Hepatocyte (in vitro differentiated cells): ENCODE results near the gene CRACDL.

Experiments
- EZH2 ChIP-seq: fragments of 200-600 bp; sonication (generic); IDR thresholded peaks from 2 replicates; pipeline ENCODE4 v1.6.1; 2016; ENCODE audit warnings: antibody characterized with exemption, mild to moderate bottlenecking, borderline replicate concordance
- TF ChIP-seq, protein P1 (sequence below): fragments of 200-600 bp; sonication (generic); IDR thresholded peaks from 2 replicates; pipeline ENCODE4 v1.5.1; 2016; ENCODE audit warnings: antibody characterized with exemption, mild to moderate bottlenecking; ENCODE audit not compliant: poor library complexity

DNA sequence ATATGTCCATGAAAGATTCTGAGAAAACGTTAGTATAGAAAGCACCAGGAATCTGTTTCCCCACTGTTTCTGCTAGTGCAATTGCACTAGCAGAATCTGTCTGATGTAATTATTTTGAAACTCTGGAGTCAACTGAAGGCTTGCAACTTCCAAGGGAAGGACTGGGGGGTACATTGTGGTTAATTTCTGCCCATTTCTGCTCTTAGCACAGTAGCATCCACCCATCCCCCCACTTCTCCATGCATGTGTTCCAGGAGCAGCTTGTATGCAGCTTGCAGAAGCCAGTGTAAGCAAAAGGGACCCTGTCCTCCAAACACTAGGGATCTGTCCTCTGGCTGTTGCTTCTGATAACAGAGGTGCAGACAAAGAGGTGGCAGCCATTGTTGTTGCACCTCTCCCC, 74.4 kb downstream of the CRACDL start:
- TF ChIP-seq, protein P1, sequence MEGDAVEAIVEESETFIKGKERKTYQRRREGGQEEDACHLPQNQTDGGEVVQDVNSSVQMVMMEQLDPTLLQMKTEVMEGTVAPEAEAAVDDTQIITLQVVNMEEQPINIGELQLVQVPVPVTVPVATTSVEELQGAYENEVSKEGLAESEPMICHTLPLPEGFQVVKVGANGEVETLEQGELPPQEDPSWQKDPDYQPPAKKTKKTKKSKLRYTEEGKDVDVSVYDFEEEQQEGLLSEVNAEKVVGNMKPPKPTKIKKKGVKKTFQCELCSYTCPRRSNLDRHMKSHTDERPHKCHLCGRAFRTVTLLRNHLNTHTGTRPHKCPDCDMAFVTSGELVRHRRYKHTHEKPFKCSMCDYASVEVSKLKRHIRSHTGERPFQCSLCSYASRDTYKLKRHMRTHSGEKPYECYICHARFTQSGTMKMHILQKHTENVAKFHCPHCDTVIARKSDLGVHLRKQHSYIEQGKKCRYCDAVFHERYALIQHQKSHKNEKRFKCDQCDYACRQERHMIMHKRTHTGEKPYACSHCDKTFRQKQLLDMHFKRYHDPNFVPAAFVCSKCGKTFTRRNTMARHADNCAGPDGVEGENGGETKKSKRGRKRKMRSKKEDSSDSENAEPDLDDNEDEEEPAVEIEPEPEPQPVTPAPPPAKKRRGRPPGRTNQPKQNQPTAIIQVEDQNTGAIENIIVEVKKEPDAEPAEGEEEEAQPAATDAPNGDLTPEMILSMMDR, result no peak
- no peak for TF ChIP-seq EZH2
